CD14-positive monocyte (primary cell): Measurements from ENCODE around the gene MARCHF9. TPM values are rescaled to one million over a fixed set of nuclear protein-coding genes. Genes with fewer than 3 reads are reported as not detected.

Experiments
- DNase-seq, 3 donors: peaks; one replicate each; pipeline ENCODE4 v3.0.0-alpha.2; 2011 to 2022
- H2AFZ ChIP-seq: 2 replicates; pipeline ENCODE4 v1.6.0; 2012; ENCODE audit warnings: mild to moderate bottlenecking, low read depth, low read length, inconsistent platforms; ENCODE audit not compliant: insufficient read depth, poor library complexity, severe bottlenecking
- H3K27ac ChIP-seq, 2 donors: 1 replicate in 1 of 2; 2 replicates in 1 of 2; pipeline ENCODE4 v1.5.1; 2012 to 2013; ENCODE audit warnings: low read length in 2 of 2, control low read depth in 1 of 2, inconsistent platforms in 1 of 2, low read depth in 1 of 2, mild to moderate bottlenecking in 1 of 2
- H3K27me3 ChIP-seq, 2 donors: one replicate each; pipeline versions ENCODE4 v1.6.0 to v1.6.1; 2011 to 2013; ENCODE audit warnings: low read length in 2 of 2; ENCODE audit not compliant: control insufficient read depth in 2 of 2, insufficient read depth in 2 of 2
- H3K36me3 ChIP-seq, 2 donors: replicated peaks in 1 of 2; 1 replicate in 1 of 2; 2 replicates in 1 of 2; pipeline versions ENCODE4 v1.5.1 to v1.6.1; 2012 to 2013; ENCODE audit warnings: low read length in 2 of 2, control low read depth in 1 of 2, inconsistent platforms in 1 of 2, mild to moderate bottlenecking in 1 of 2; ENCODE audit not compliant: insufficient read depth in 2 of 2, control insufficient read depth in 1 of 2
- H3K4me1 ChIP-seq, 2 donors: 1 replicate in 1 of 2; 2 replicates in 1 of 2; pipeline versions ENCODE4 v1.5.1 to v1.6.1; 2012 to 2013; ENCODE audit warnings: low read length in 2 of 2, control low read depth in 1 of 2, inconsistent platforms in 1 of 2, mild to moderate bottlenecking in 1 of 2, moderate library complexity in 1 of 2; ENCODE audit not compliant: insufficient read depth in 2 of 2, control insufficient read depth in 1 of 2
- H3K4me2 ChIP-seq: replicated peaks from 2 replicates; pipeline ENCODE3; 2012; ENCODE audit warnings: low read length, moderate library complexity, mild to moderate bottlenecking; ENCODE audit not compliant: poor library complexity, severe bottlenecking; ENCODE audit errors: extremely low read depth
- H3K4me3 ChIP-seq, 3 experiments: fragments of 200-600 bp in 1 of 3; sonication (generic) in 1 of 3; replicated peaks in 1 of 3; 1 replicate in 2 of 3; 2 replicates in 1 of 3; pipeline ENCODE4 v1.5.1; 2011 to 2013; ENCODE audit warnings: low read length in 3 of 3, mild to moderate bottlenecking in 3 of 3, control low read depth in 2 of 3, low read depth in 2 of 3, inconsistent platforms in 1 of 3, moderate library complexity in 1 of 3
- H3K79me2 ChIP-seq: 2 replicates; pipeline ENCODE4 v1.6.0; 2012; ENCODE audit warnings: mild to moderate bottlenecking, control low read depth, inconsistent platforms, low read length, moderate library complexity; ENCODE audit not compliant: insufficient read depth
- H3K9ac ChIP-seq: 2 replicates; pipeline ENCODE4 v1.6.0; 2017; ENCODE audit warnings: low read length, mild to moderate bottlenecking; ENCODE audit not compliant: insufficient read depth, poor library complexity, severe bottlenecking
- H3K9me3 ChIP-seq, 2 donors: replicated peaks in 1 of 2; 1 replicate in 1 of 2; 2 replicates in 1 of 2; pipeline versions ENCODE4 v1.5.1 to v1.6.1; 2012 to 2013; ENCODE audit warnings: low read length in 2 of 2, control low read depth in 1 of 2; ENCODE audit not compliant: control insufficient read depth in 1 of 2, insufficient read depth in 1 of 2
- H4K20me1 ChIP-seq: 2 replicates; pipeline ENCODE4 v1.6.0; 2012; ENCODE audit warnings: mild to moderate bottlenecking, low read length, control low read depth, moderate library complexity; ENCODE audit not compliant: insufficient read depth
- H3K27ac Mint-ChIP-seq, 7 donors: one replicate each; pipeline ENCODE4 v1.8.0; 2020; ENCODE audit warnings: mild to moderate bottlenecking in 7 of 7, mixed read lengths in 7 of 7, moderate library complexity in 6 of 7, inconsistent platforms in 2 of 7
- H3K27me3 Mint-ChIP-seq, 3 donors: one replicate each; pipeline ENCODE4 v1.8.0; 2021 to 2022; ENCODE audit warnings: low read depth in 3 of 3, mild to moderate bottlenecking in 3 of 3, mixed read lengths in 3 of 3, moderate library complexity in 3 of 3, inconsistent platforms in 1 of 3
- H3K36me3 Mint-ChIP-seq, 2 donors: one replicate each; pipeline ENCODE4 v1.8.0; 2020; ENCODE audit warnings: mixed read lengths in 2 of 2, inconsistent platforms in 1 of 2, mild to moderate bottlenecking in 1 of 2
- H3K4me1 Mint-ChIP-seq: one replicate; pipeline ENCODE4 v1.8.0; 2020; ENCODE audit warnings: mild to moderate bottlenecking, mixed read lengths
- H3K4me3 Mint-ChIP-seq, 2 donors: one replicate each; pipeline ENCODE4 v1.8.0; 2020; ENCODE audit warnings: mild to moderate bottlenecking in 2 of 2, mixed read lengths in 2 of 2, moderate library complexity in 1 of 2
- H3K9me3 Mint-ChIP-seq, 7 donors: one replicate each; pipeline ENCODE4 v1.8.0; 2020 to 2022; ENCODE audit warnings: mixed read lengths in 7 of 7, mild to moderate bottlenecking in 6 of 7, moderate library complexity in 6 of 7, inconsistent platforms in 2 of 7
- WGBS: methylation state at CpG from one replicate; pipeline ENCODE4 v1.1.5; 2013; ENCODE audit warnings: missing lambda C conversion rate; ENCODE audit not compliant: insufficient coverage; 5-methylcytosine and 5-hydroxymethylcytosine counted together
- intact Hi-C, 2 donors: fragments of 100-400 bp; cut with micrococcal nuclease; formaldehyde crosslinking; loops; one replicate each; pipeline versions ENCODE4 v1.15.0 to v1.15.1; 2023
- polyA plus RNA-seq, 3 donors: library from polyadenylated mRNA; depleted of rRNA in 1 of 3; unstranded in 2 of 3; stranded (reverse) in 1 of 3; fragments of 300-500 nt in 2 of 3; fragments of >200 nt in 1 of 3; fragmentation: Illumina TruSeq in 2 of 3; gene quantifications; 1 replicate in 2 of 3; 2 replicates in 1 of 3; pipeline ENCODE4 v1.2.3, GENCODE V29; 2012 to 2021
- TF ChIP-seq, protein P1 (sequence below): fragments of 200-600 bp; IDR thresholded peaks from one replicate; pipeline ENCODE4 v1.8.0; 2022; ENCODE audit warnings: antibody characterized with exemption, mild to moderate bottlenecking

MARCHF9 gene
- polyA plus RNA-seq, 3 donors = 0.14 to 9.5 (median 0.23) TPM

DNA sequence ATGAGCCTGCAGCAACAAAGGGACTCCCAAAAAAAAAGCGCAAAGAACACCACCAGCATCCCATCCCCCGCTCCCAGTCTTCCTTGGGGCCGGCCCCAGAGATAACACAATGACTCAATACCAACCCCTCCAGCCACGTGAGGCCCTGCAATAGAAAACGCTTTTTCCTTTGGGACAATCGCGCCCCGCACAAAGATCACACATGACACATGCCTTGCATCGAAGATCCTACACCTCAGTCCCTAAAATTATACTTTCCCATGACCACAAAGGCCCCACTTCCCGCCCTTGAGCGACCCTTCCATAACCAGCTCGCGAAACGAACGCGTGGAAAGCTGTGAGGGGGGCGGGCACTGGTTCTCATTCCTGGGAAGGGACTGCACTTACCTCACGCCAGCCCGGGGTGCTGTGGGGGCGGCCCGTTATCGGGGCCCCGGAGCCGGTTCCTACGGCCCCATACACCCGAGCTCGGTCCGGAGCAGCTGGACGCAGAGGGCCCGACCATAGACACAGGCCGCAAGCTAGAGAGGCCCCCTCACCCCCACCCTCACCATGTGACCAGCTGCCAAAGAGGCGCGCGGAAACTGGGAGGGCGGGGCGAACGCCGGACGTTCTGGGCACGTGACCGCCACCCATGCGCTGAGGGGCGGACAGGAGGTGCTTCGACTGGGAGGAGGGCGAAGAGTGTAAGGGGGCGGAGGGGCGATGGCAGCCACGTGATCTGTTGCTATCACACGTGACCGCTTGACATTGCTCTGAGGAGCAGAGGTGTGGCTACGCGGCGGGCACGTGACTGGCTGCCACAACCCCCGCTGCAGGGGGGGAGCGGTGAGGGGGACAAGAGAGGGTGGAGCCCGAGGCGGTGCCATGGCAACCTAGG lies 2.9 kb upstream of the MARCHF9 start, which contains the start of gene CDK4:
TSS of gene CDK4 (minus strand) at position 523 of the 880 bp plus-strand sequence. CDS start 593 bp downstream, outside the sequence.
- H3K9me3 Mint-ChIP-seq = peaks cover 0 to 3% (median 0%) of the 10 kb centered on the region in 7 donors
- peaks cover 43% of the 10 kb centered on the region for H3K4me1 Mint-ChIP-seq
- H3K27me3 Mint-ChIP-seq = peaks cover 7 to 13% (median 7%) of the 10 kb centered on the region in 3 donors
- Histone ChIP-seq H3K4me1 (peaks cover 38 to 43% of the 10 kb centered on the region in 2 donors), H3K36me3 (peaks cover 14 to 32% of the 10 kb centered on the region in 2 donors), H3K27ac (peak within 1 kb of the TSS; percentile 79 to 82), H3K4me2 (peak within 1 kb of the TSS; percentile 88), H3K9ac (peak within 1 kb of the TSS; percentile 72), H3K9me3 (no peaks in the 10 kb centered on the region), H3K4me3 (peak within 1 kb of the TSS; percentile 36 to 81 (median 68)), H3K79me2 (peaks cover 27% of the 10 kb centered on the region), H2AFZ (peak within 1 kb of the TSS; percentile 92), H3K27me3 (peaks cover 0 to 7% of the 10 kb centered on the region in 2 donors), H4K20me1 (no peaks in the 10 kb centered on the region)
- 0% methylated on average over 45 of the region's 58 CpGs for WGBS
- peak within 1 kb of the TSS; percentile 84 to 95 (median 92) for H3K27ac Mint-ChIP-seq
- H3K36me3 Mint-ChIP-seq = peaks cover 21 to 36% of the 10 kb centered on the region in 2 donors
- intact Hi-C loops = loop anchor here in 1 of 2 donors (10.0 kb wide), 1 partner anchor 207 kb away; the partner anchor contains the start of gene DCTN2
- peak; percentile 99 to 100 (median 99) for DNase-seq
- H3K4me3 Mint-ChIP-seq = peak within 1 kb of the TSS; percentile 82 to 96
- TF ChIP-seq, protein P1, sequence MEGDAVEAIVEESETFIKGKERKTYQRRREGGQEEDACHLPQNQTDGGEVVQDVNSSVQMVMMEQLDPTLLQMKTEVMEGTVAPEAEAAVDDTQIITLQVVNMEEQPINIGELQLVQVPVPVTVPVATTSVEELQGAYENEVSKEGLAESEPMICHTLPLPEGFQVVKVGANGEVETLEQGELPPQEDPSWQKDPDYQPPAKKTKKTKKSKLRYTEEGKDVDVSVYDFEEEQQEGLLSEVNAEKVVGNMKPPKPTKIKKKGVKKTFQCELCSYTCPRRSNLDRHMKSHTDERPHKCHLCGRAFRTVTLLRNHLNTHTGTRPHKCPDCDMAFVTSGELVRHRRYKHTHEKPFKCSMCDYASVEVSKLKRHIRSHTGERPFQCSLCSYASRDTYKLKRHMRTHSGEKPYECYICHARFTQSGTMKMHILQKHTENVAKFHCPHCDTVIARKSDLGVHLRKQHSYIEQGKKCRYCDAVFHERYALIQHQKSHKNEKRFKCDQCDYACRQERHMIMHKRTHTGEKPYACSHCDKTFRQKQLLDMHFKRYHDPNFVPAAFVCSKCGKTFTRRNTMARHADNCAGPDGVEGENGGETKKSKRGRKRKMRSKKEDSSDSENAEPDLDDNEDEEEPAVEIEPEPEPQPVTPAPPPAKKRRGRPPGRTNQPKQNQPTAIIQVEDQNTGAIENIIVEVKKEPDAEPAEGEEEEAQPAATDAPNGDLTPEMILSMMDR = no peak

DNA sequence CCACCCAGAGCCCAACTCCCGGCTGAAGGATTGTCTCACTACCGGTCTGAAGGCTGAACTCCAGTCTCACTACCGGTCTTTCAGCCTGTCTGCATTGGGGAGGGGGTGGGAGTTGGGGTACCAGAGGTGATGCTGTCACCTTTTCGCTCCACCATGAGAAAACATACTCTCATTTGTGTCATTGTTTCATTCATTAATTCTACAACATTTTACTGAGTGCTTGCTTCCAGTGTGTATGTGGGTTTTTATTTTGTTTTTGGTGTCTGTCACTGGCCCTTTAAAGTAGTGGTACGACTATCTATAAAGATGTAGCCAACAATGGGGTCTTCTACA lies 2.3 kb upstream of the MARCHF9 start:
- peaks cover 27% of the 10 kb centered on the region for H3K79me2 ChIP-seq
- peak overlapping the region; percentile 92 for H2AFZ ChIP-seq
- no peak for DNase-seq
- H3K9ac ChIP-seq = no peak overlapping the region
- H4K20me1 ChIP-seq = no peaks in the 10 kb centered on the region
- peak overlapping the region; percentile 70 to 79 for H3K27ac ChIP-seq
- H3K4me1 ChIP-seq = peaks cover 39 to 45% of the 10 kb centered on the region in 2 donors
- Mint-ChIP-seq H3K27ac (peak overlapping the region; percentile 84 to 95 (median 92)), H3K4me1 (peaks cover 44% of the 10 kb centered on the region), H3K36me3 (peaks cover 17 to 31% of the 10 kb centered on the region in 2 donors), H3K27me3 (peaks cover 7 to 13% (median 7%) of the 10 kb centered on the region in 3 donors), H3K4me3 (peak overlapping the region; percentile 82 to 96), H3K9me3 (peaks cover 0 to 3% (median 0%) of the 10 kb centered on the region in 7 donors)
- H3K27me3 ChIP-seq = peaks cover 0 to 7% of the 10 kb centered on the region in 2 donors
- intact Hi-C loops = loop anchor here in 1 of 2 donors (10.0 kb wide), 1 partner anchor 208 kb away; the partner anchor contains the start of gene DCTN2
- no peaks in the 10 kb centered on the region for H3K9me3 ChIP-seq
- H3K4me2 ChIP-seq = peak overlapping the region; percentile 88
- peak overlapping the region; percentile 30 to 81 (median 68) for H3K4me3 ChIP-seq
- peaks cover 10 to 25% of the 10 kb centered on the region in 2 donors for H3K36me3 ChIP-seq
- TF ChIP-seq, protein P1 = no peak
- no CpG with 5 or more reads among the region's 5 CpGs for WGBS
